HepG2 (cell line): ENCODE measurements around the gene CREBBP. TPM values are rescaled to one million over a fixed set of nuclear protein-coding genes. Genes with fewer than 3 reads are reported as not detected.

Source experiments
- ARNT2 ChIP-seq: sonication (generic); formaldehyde crosslinking; IDR thresholded peaks from 2 replicates; pipeline ENCODE4 v1.8.0; 2022; ENCODE audit warnings: mild to moderate bottlenecking, low read depth, missing genetic modification reagents, moderate library complexity
- BHLHE40 ChIP-seq: IDR thresholded peaks from 2 replicates; pipeline ENCODE4 v1.6.1; 2011; ENCODE audit warnings: low read length, improper control_type of control experiment
- CBX2 ChIP-seq, 2 experiments: fragments of 200-600 bp in 1 of 2; sonication (generic); formaldehyde crosslinking in 1 of 2; IDR thresholded peaks; 2 replicates each; pipeline versions ENCODE4 v1.7.0 to v1.8.1; 2018 to 2022; ENCODE audit warnings: low read depth in 2 of 2, low read length in 1 of 2, mild to moderate bottlenecking in 1 of 2, missing genetic modification reagents in 1 of 2
- CREB1 ChIP-seq, 2 experiments: fragments of 450-650 bp in 1 of 2; IDR thresholded peaks; 2 replicates each; pipeline ENCODE4 v1.6.1; 2016 to 2017; ENCODE audit warnings: control low read depth in 1 of 2, mild to moderate bottlenecking in 1 of 2, missing compliant biosample characterization in 1 of 2, missing genetic modification characterization in 1 of 2
- FOXP4 ChIP-seq: sonication (generic); formaldehyde crosslinking; IDR thresholded peaks from 2 replicates; pipeline ENCODE4 v1.4.0; 2020; ENCODE audit warnings: missing genetic modification reagents
- MED1 ChIP-seq: sonication (generic); formaldehyde crosslinking; IDR thresholded peaks from 2 replicates; pipeline ENCODE4 v1.4.0; 2020; ENCODE audit warnings: missing genetic modification reagents
- MEIS1 ChIP-seq: sonication (generic); formaldehyde crosslinking; IDR thresholded peaks from 2 replicates; pipeline ENCODE4 v1.9.0; 2021; ENCODE audit warnings: mild to moderate bottlenecking, missing genetic modification reagents, moderate library complexity, borderline replicate concordance
- SRY ChIP-seq: sonication (generic); formaldehyde crosslinking; IDR thresholded peaks from 2 replicates; pipeline ENCODE4 v1.8.0; 2022; ENCODE audit warnings: mild to moderate bottlenecking, missing genetic modification reagents
- XRCC5 ChIP-seq: fragments of 200-400 bp; formaldehyde crosslinking; optimal IDR thresholded peaks from 2 replicates; pipeline ENCODE3; 2017; ENCODE audit warnings: mild to moderate bottlenecking, low read length
- ZBTB37 ChIP-seq: sonication (generic); formaldehyde crosslinking; IDR thresholded peaks from 2 replicates; pipeline ENCODE4 v1.4.0; 2020; ENCODE audit warnings: mild to moderate bottlenecking, missing genetic modification reagents
- ZBTB7B ChIP-seq: sonication (generic); formaldehyde crosslinking; IDR thresholded peaks from 2 replicates; pipeline ENCODE4 v1.4.0; 2020; ENCODE audit warnings: missing genetic modification reagents
- ZFAT ChIP-seq: sonication (generic); formaldehyde crosslinking; conservative IDR thresholded peaks from 2 replicates; pipeline ENCODE4 v1.8.1; 2023; ENCODE audit warnings: missing genetic modification reagents, inconsistent platforms
- ZNF136 ChIP-seq: sonication (generic); formaldehyde crosslinking; IDR thresholded peaks from 2 replicates; pipeline ENCODE4 v1.8.1; 2022; ENCODE audit warnings: low read depth, mild to moderate bottlenecking, moderate library complexity, missing genetic modification reagents
- ZNF18 ChIP-seq: sonication (generic); formaldehyde crosslinking; IDR thresholded peaks from 2 replicates; pipeline ENCODE4 v1.8.0; 2022; ENCODE audit warnings: mild to moderate bottlenecking, missing genetic modification reagents; ENCODE audit not compliant: insufficient replicate concordance
- ZNF230 ChIP-seq: sonication (generic); formaldehyde crosslinking; IDR thresholded peaks from 2 replicates; pipeline ENCODE4 v1.4.0; 2020; ENCODE audit warnings: mild to moderate bottlenecking, missing genetic modification reagents
- ZNF350 ChIP-seq: sonication (generic); formaldehyde crosslinking; IDR thresholded peaks from 2 replicates; pipeline ENCODE4 v1.4.0; 2020; ENCODE audit warnings: mild to moderate bottlenecking, low read depth, missing genetic modification reagents, borderline replicate concordance
- ZNF501 ChIP-seq: sonication (generic); formaldehyde crosslinking; IDR thresholded peaks from 2 replicates; pipeline ENCODE4 v1.5.1; 2020; ENCODE audit warnings: mild to moderate bottlenecking, moderate library complexity, missing genetic modification reagents
- ZNF572 ChIP-seq: sonication (generic); formaldehyde crosslinking; IDR thresholded peaks from 2 replicates; pipeline ENCODE4 v1.5.1; 2020; ENCODE audit warnings: mild to moderate bottlenecking, missing genetic modification reagents
- ZNF619 ChIP-seq: sonication (generic); formaldehyde crosslinking; IDR thresholded peaks from 2 replicates; pipeline ENCODE4 v1.4.0; 2020; ENCODE audit warnings: mild to moderate bottlenecking, missing genetic modification reagents
- ZNF709 ChIP-seq: sonication (generic); formaldehyde crosslinking; IDR thresholded peaks from 2 replicates; pipeline ENCODE4 v1.5.0; 2020; ENCODE audit warnings: mild to moderate bottlenecking, missing genetic modification reagents
- ZNF746 ChIP-seq: sonication (generic); formaldehyde crosslinking; IDR thresholded peaks from 2 replicates; pipeline ENCODE4 v1.8.0; 2022; ENCODE audit warnings: mild to moderate bottlenecking, missing genetic modification reagents
- ZNF782 ChIP-seq: sonication (generic); formaldehyde crosslinking; IDR thresholded peaks from 2 replicates; pipeline ENCODE4 v1.4.0; 2020; ENCODE audit warnings: missing genetic modification reagents, mild to moderate bottlenecking, borderline replicate concordance
- ZNF788 ChIP-seq: sonication (generic); formaldehyde crosslinking; IDR thresholded peaks from 2 replicates; pipeline ENCODE4 v1.5.0; 2020; ENCODE audit warnings: mild to moderate bottlenecking, missing genetic modification reagents, borderline replicate concordance
- ZNF891 ChIP-seq: sonication (generic); formaldehyde crosslinking; IDR thresholded peaks from 2 replicates; pipeline ENCODE4 v1.5.0; 2020; ENCODE audit warnings: mild to moderate bottlenecking, missing genetic modification reagents
- ZZZ3 ChIP-seq: sonication (generic); formaldehyde crosslinking; IDR thresholded peaks from 2 replicates; pipeline ENCODE4 v1.4.0; 2020; ENCODE audit warnings: missing genetic modification reagents, mild to moderate bottlenecking, borderline replicate concordance
- polyA plus RNA-seq, 8 experiments: library from polyadenylated mRNA; depleted of rRNA in 3 of 8; stranded (reverse) in 7 of 8; unstranded in 1 of 8; fragments of >200 nt; fragmentation: Illumina TruSeq in 4 of 8; extraction: Trizol in 4 of 8; gene quantifications; 2 replicates each; pipeline versions ENCODE4 v1.2.1 to v1.2.3, GENCODE V29; 2011 to 2016; ENCODE audit warnings: low read depth in 4 of 8, missing spikeins in 1 of 8, mixed read lengths in 1 of 8; ENCODE audit not compliant: insufficient read depth in 1 of 8
- total RNA-seq, 5 experiments: library from RNA; depleted of rRNA; stranded (reverse); fragments of >200 nt; fragmentation: Illumina TruSeq; extraction: Trizol; gene quantifications; 2 replicates each; pipeline ENCODE4 v1.2.3, GENCODE V29; 2016; ENCODE audit warnings: low read depth in 1 of 5

The CREBBP gene
- total and polyA plus RNA-seq, 2 of the 13 experiments (the other 11 are each of a cell fraction or from before 2014, with no cell fraction given) = 5.3 to 10.4 TPM

DNA sequence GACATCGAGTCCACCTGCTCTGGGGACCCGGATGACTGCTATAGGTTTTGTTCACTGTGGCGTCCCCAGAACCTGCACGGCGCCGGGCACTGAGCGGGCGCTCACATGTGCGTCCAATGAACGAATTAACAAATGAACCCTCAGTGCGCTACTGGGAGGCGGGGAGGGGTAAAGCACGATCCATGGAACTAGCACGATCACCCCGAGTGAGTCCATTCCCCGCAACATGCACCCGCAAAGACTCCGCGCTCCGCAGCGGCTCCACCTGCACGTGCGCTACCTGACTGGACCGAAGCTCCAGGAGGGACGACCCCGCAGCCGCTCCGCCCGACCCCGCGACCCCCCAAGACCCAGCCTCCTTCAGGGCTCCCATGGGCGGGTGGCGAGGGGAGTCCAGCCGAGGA lies 163.7 kb downstream of the CREBBP start (continued):
- 0 out of 2 replicates have a peak, but pooled peaks have one; percentile 28 for TF ChIP-seq MED1 (CRISPR knock-in tag)
- peak; percentile 36 for TF ChIP-seq XRCC5
- 0 out of 2 replicates have a peak, but pooled peaks have one; percentile 17 for TF ChIP-seq MEIS1
- peak; percentile 33; the same call in 1 of the 2 replicates for TF ChIP-seq ZNF788
- TF ChIP-seq ZNF18 (CRISPR knock-in tag) = no peak
- TF ChIP-seq ZNF619 (CRISPR knock-in tag) = 0 out of 2 replicates have a peak, but pooled peaks have one; percentile 52
- peak; percentile 72; the same call in 1 of the 2 replicates for TF ChIP-seq ZNF572
- TF ChIP-seq ZNF746 (CRISPR knock-in tag) = peak; percentile 50; the same call in 1 of the 2 replicates
- TF ChIP-seq ZBTB37 (CRISPR knock-in tag) = no peak
- 0 out of 2 replicates have a peak, but pooled peaks have one; percentile 48 for TF ChIP-seq ZNF501 (CRISPR knock-in tag)
- peak; percentile 67 for TF ChIP-seq BHLHE40
- 0 out of 2 replicates have a peak, but pooled peaks have one; percentile 17 for TF ChIP-seq ZFAT (CRISPR knock-in tag)
- peak; percentile 72; the same call in 1 of the 2 replicates for TF ChIP-seq ZNF782 (CRISPR knock-in tag)
- TF ChIP-seq ZNF136 (CRISPR knock-in tag) = no peak
- 0 out of 2 replicates have a peak, but pooled peaks have one; percentile 16 for TF ChIP-seq FOXP4 (CRISPR knock-in tag)
- peak; percentile 60; the same call in 1 of the 2 replicates for TF ChIP-seq ZNF230 (CRISPR knock-in tag)
- peak; percentile 40; the same call in 1 of the 2 replicates for TF ChIP-seq ZBTB7B (CRISPR knock-in tag)
- TF ChIP-seq ARNT2 = no peak
- TF ChIP-seq ZZZ3 (CRISPR knock-in tag) = 0 out of 2 replicates have a peak, but pooled peaks have one; percentile 25
- peak; percentile 84; the same call in 1 of the 2 replicates for TF ChIP-seq ZNF891
- no peak for TF ChIP-seq CBX2 (IDR thresholded peaks at IDR 0.05; ENCODE audit: low read depth, low read length)
- TF ChIP-seq CBX2 (CRISPR knock-in tag; IDR thresholded peaks at IDR 0.05; ENCODE audit: low read depth) = no peak
- TF ChIP-seq ZNF350 (CRISPR knock-in tag) = peak; percentile 20; the same call in 1 of the 2 replicates
- TF ChIP-seq CREB1 (IDR thresholded peaks at IDR 0.05) = no peak
- TF ChIP-seq CREB1 (CRISPR knock-in tag; IDR thresholded peaks at IDR 0.05) = peak; percentile 20; the same call in 1 of the 2 replicates
- peak; percentile 51; the same call in 1 of the 2 replicates for TF ChIP-seq ZNF709 (CRISPR knock-in tag)
- no peak; the same call in 1 of the 2 replicates for TF ChIP-seq SRY (CRISPR knock-in tag)
